SK-N-SH (cell line): ENCODE measurements around the gene MUC22.
"Not testable (repeated sequence)": the region's sequence is repeated elsewhere in the genome, so short reads cannot be mapped to it uniquely, and the experiment has no call there.

Experiments
- EZH2phosphoT487 ChIP-seq: fragments of 200-600 bp; sonication (generic); IDR thresholded peaks from 2 replicates; pipeline ENCODE4 v1.6.1; 2017; ENCODE audit warnings: low read depth, mixed run types, mild to moderate bottlenecking, antibody characterized with exemption, moderate library complexity, borderline replicate concordance
- GABPA ChIP-seq: IDR thresholded peaks from 2 replicates; pipeline ENCODE4 v1.4.0; 2012; ENCODE audit warnings: low read depth, mild to moderate bottlenecking
- JUND ChIP-seq: IDR thresholded peaks from 2 replicates; pipeline ENCODE4 v1.4.0; 2012
- MXI1 ChIP-seq: IDR thresholded peaks from 2 replicates; pipeline ENCODE4 v1.6.1; 2012; ENCODE audit warnings: mild to moderate bottlenecking, low read depth, low read length, improper control_type of control experiment
- NFIC ChIP-seq: IDR thresholded peaks from 2 replicates; pipeline ENCODE4 v1.4.0; 2012; ENCODE audit warnings: borderline replicate concordance
- POLR2AphosphoS5 ChIP-seq: IDR thresholded peaks from 2 replicates; pipeline ENCODE4 v1.6.1; 2012; ENCODE audit warnings: low read depth, low read length
- RAD21 ChIP-seq: IDR thresholded peaks from 2 replicates; pipeline ENCODE4 v1.6.1; 2012; ENCODE audit warnings: mild to moderate bottlenecking, low read length
- SMC3 ChIP-seq: IDR thresholded peaks from 2 replicates; pipeline ENCODE4 v1.6.1; 2012; ENCODE audit warnings: low read depth, low read length, improper control_type of control experiment
- TCF12 ChIP-seq: IDR thresholded peaks from 2 replicates; pipeline ENCODE4 v1.4.0; 2012
- YY1 ChIP-seq: IDR thresholded peaks from 2 replicates; pipeline ENCODE4 v1.4.0; 2012; ENCODE audit warnings: low read depth, mild to moderate bottlenecking
- TF ChIP-seq, protein P1 (sequence below): fragments of 200-600 bp; sonication (generic); IDR thresholded peaks from 2 replicates; pipeline ENCODE4 v1.6.1; 2017; ENCODE audit warnings: antibody characterized with exemption, mild to moderate bottlenecking, moderate library complexity
- TF ChIP-seq, protein P2 (sequence below): IDR thresholded peaks from 2 replicates; pipeline ENCODE4 v1.4.0; 2012; ENCODE audit warnings: low read depth, borderline replicate concordance

DNA sequence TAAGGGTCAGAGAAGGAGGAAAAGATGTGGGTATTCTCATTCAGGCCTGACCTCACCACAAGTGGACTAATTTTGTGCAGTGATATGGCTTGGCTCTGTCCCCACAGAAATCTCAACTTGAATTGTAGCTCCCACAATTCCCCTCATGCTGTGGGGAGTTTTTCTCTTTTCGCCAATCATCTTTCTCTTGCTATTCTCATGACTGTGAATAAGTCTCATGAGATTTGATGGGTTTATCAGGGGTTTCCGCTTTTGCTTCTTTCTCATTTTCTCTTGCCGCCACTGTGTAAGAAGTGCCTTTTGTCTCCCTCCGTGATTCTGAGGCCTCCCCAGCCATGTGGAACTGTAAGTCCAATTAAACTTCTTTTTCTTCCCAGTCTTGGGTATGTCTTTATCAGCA is 42.9 kb downstream of the MUC22 start:
- TF ChIP-seq, protein P1, sequence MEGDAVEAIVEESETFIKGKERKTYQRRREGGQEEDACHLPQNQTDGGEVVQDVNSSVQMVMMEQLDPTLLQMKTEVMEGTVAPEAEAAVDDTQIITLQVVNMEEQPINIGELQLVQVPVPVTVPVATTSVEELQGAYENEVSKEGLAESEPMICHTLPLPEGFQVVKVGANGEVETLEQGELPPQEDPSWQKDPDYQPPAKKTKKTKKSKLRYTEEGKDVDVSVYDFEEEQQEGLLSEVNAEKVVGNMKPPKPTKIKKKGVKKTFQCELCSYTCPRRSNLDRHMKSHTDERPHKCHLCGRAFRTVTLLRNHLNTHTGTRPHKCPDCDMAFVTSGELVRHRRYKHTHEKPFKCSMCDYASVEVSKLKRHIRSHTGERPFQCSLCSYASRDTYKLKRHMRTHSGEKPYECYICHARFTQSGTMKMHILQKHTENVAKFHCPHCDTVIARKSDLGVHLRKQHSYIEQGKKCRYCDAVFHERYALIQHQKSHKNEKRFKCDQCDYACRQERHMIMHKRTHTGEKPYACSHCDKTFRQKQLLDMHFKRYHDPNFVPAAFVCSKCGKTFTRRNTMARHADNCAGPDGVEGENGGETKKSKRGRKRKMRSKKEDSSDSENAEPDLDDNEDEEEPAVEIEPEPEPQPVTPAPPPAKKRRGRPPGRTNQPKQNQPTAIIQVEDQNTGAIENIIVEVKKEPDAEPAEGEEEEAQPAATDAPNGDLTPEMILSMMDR: not testable (repeated sequence)
- TF ChIP-seq MXI1, GABPA, SMC3, TCF12, NFIC, POLR2AphosphoS5, EZH2phosphoT487, JUND, YY1, RAD21: not testable (repeated sequence)
- TF ChIP-seq, protein P2, sequence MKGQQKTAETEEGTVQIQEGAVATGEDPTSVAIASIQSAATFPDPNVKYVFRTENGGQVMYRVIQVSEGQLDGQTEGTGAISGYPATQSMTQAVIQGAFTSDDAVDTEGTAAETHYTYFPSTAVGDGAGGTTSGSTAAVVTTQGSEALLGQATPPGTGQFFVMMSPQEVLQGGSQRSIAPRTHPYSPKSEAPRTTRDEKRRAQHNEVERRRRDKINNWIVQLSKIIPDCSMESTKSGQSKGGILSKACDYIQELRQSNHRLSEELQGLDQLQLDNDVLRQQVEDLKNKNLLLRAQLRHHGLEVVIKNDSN: not testable (repeated sequence)
